Heart left ventricle (tissue), 16 donors: ENCODE data around the gene NMRK2. TPM values are rescaled to one million over a fixed set of nuclear protein-coding genes. Genes with fewer than 3 reads are reported as not detected.

Source experiments
- ATAC-seq, 4 donors: fragments of 200-7000 bp; cut with Tn5 transposase; one replicate each; pipeline ENCODE4 v1.9.1; 2020 to 2022; ENCODE audit warnings: moderate library complexity in 4 of 4, mild to moderate bottlenecking in 3 of 4, moderate number of reproducible peaks in 1 of 4
- DNase-seq, 5 donors: peaks; one replicate each; pipeline ENCODE4 v3.0.0-alpha.2; 2020
- H3K27ac ChIP-seq, 12 donors: fragments of 200-600 bp; sonication (generic) in 4 of 12; one replicate each; pipeline versions ENCODE4 v1.5.0 to v1.8.0; 2016 to 2022; ENCODE audit warnings: mild to moderate bottlenecking in 2 of 12
- H3K27me3 ChIP-seq, 9 donors: fragments of 200-600 bp; sonication (generic) in 2 of 9; one replicate each; pipeline versions ENCODE4 v1.5.1 to v1.8.0; 2016 to 2022; ENCODE audit warnings: mild to moderate bottlenecking in 3 of 9
- H3K36me3 ChIP-seq, 9 donors: fragments of 200-600 bp; sonication (generic) in 2 of 9; one replicate each; pipeline versions ENCODE4 v1.5.0 to v1.8.0; 2018 to 2022; ENCODE audit warnings: mild to moderate bottlenecking in 2 of 9
- H3K4me1 ChIP-seq, 12 donors: fragments of 200-600 bp; sonication (generic) in 4 of 12; one replicate each; pipeline versions ENCODE4 v1.5.0 to v1.8.0; 2016 to 2022; ENCODE audit warnings: mild to moderate bottlenecking in 3 of 12
- H3K4me3 ChIP-seq, 12 donors: fragments of 200-600 bp; sonication (generic) in 4 of 12; one replicate each; pipeline versions ENCODE4 v1.5.0 to v1.8.0; 2017 to 2022; ENCODE audit warnings: mild to moderate bottlenecking in 9 of 12, moderate library complexity in 4 of 12
- H3K9me3 ChIP-seq, 12 donors: fragments of 200-600 bp; sonication (generic) in 4 of 12; one replicate each; pipeline versions ENCODE4 v1.5.0 to v1.8.0; 2016 to 2022; ENCODE audit warnings: mild to moderate bottlenecking in 1 of 12
- POLR2A ChIP-seq, 2 donors: fragments of 450-650 bp; IDR thresholded peaks; one replicate each; pipeline ENCODE4 v1.6.1; 2017; ENCODE audit warnings: antibody characterized with exemption in 2 of 2, mild to moderate bottlenecking in 2 of 2, moderate library complexity in 2 of 2
- WGBS, 4 donors: extraction: QIAGEN DNeasy Blood & Tissue Kit in 2 of 4; methylation state at CpG; one replicate each; pipeline versions ENCODE4 v1.1.5 to v1.1.7; 2013 to 2018; 5-methylcytosine and 5-hydroxymethylcytosine counted together
- intact Hi-C, 10 donors: fragments of 100-400 bp; cut with DNase I; formaldehyde crosslinking; loops; one replicate each; pipeline versions ENCODE4 v1.11.1 to v1.14.2; 2022
- polyA plus RNA-seq, 2 donors: library from polyadenylated mRNA; stranded (reverse); fragments of 200-250 nt; gene quantifications; one replicate each; pipeline ENCODE4 v1.2.3, GENCODE V29; 2013
- total RNA-seq, 9 donors: library from RNA; depleted of rRNA in 2 of 9; stranded (reverse); fragments of >200 nt in 2 of 9; fragmentation: NEBNext Ultra II Directional in 3 of 9; extraction: Animal tissue kit (Norgen Biotek cat#: 25700) in 3 of 9; gene quantifications; one replicate each; pipeline versions ENCODE4 v1.1.0 to v1.2.4, GENCODE V29; 2016 to 2023
- TF ChIP-seq, protein P1 (sequence below), 12 donors: fragments of 200-600 bp; sonication (generic) in 4 of 12; IDR thresholded peaks; one replicate each; pipeline versions ENCODE4 v1.5.0 to v1.8.0; 2018 to 2022; ENCODE audit warnings: antibody characterized with exemption in 12 of 12, mild to moderate bottlenecking in 5 of 12
- donor health status: ischemic (EF 13 %, LVEDD 7.1; RV severe dilation, severe dysfunction).
- donor health status: healthy with polysubstance abuse.
- donor health status: DM: no; HTN: yes; CAD: no.
- donor health status: DM: no; HTN: no; CAD: no.
- donor health status: ischemic (EF 25% LVEDD 6.9; RV normal size, moderate dysfunction).
- donor health status: ischemic (EF 25% LVEDD 5.7; RV mildly dilated, moderate dysfunction).
- donor health status: healthy.
- donor health status: DM: yes; HTN: yes; CAD: no.
- donor health status: ischemic (EF 35%, LVEDD 5.7; RV mildly dilated, moderate dysfunction).
- donor health status: nonischemic (EF 11% LVEDD 7.7; RV severe dilation, severe dysfunction).
- donor health status: DM: yes; HTN: yes; CAD: no.
- donor health status: PGD.
- donor health status: ischemic (EF 29% LVEDD 5.4; RV normal size, mild dysfunction).
- donor health status: nonischemic (EF 23%, LVEDD 6.1; RV moderate dilation, normal function).

The NMRK2 gene
- total and polyA plus RNA-seq, 11 donors, result 347 to 2,001 (median 612) TPM

DNA sequence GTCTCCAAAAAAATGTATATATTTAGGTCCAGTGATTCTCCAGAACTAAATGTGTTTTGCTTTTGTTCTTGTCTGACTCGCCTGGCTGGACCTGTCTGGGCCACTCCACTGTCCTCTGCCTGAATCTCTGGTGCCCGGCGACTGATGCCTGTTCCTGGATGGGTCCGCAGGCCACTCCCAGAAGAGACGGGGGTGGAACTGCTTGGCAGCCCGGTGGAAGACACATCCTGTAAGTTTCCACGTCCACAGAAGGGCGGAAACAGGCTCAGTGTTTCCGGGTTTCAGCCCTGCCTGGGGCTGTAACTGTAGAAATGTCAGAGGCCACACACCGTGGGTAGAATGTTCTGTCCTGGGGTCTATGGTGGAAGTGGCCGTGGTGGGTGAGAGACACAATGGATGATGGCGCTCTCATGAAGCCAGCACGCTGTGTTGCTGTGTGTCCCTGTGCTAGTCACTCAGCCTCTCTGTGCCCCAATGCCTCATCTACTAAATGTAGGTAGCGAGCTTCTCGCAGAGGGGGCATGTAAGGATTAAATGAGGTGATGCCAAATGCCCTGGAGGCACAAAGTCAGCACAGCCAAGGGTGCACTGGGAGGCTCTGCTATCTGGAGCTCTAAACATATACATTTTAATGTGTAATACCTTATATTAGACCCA lies 30.4 kb upstream of the NMRK2 start:
- Histone ChIP-seq H3K27me3 (no peaks in the 10 kb centered on the region), H3K27ac (no peak overlapping the region), H3K36me3 (no peaks in the 10 kb centered on the region), H3K4me3 (no peak overlapping the region), H3K9me3 (peaks cover 0 to 11% (median 3%) of the 10 kb centered on the region in 12 donors), H3K4me1 (no peaks in the 10 kb centered on the region)
- intact Hi-C loops, result no loop called here
- no peak for ATAC-seq
- DNase-seq, result no peak
- no peak for TF ChIP-seq POLR2A (IDR thresholded peaks at IDR 0.05)
- TF ChIP-seq, protein P1, sequence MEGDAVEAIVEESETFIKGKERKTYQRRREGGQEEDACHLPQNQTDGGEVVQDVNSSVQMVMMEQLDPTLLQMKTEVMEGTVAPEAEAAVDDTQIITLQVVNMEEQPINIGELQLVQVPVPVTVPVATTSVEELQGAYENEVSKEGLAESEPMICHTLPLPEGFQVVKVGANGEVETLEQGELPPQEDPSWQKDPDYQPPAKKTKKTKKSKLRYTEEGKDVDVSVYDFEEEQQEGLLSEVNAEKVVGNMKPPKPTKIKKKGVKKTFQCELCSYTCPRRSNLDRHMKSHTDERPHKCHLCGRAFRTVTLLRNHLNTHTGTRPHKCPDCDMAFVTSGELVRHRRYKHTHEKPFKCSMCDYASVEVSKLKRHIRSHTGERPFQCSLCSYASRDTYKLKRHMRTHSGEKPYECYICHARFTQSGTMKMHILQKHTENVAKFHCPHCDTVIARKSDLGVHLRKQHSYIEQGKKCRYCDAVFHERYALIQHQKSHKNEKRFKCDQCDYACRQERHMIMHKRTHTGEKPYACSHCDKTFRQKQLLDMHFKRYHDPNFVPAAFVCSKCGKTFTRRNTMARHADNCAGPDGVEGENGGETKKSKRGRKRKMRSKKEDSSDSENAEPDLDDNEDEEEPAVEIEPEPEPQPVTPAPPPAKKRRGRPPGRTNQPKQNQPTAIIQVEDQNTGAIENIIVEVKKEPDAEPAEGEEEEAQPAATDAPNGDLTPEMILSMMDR (IDR thresholded peaks at IDR 0.05), result no peak
- 70 to 73% (median 71%) methylated on average over 12 to 15 of the region's 15 CpGs for WGBS, 4 donors

DNA sequence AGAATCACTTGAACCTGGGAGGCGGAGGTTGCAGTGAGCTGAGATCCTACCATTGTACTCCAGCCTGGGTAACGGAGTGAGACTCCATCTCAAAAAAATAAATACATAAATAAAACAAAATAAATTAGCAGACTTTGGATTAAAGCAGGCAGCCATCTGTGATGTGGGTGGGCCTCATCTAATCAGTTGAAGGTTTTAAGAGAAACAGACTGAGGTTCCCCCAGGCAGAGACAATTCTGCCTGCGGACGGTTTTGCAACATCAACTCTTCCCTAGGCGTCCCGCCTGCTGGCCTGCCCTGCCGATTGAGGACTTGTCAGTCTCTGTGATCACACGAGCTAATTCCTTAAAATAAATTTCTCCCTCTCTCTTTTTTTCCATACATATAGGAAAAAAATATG lies 28.6 kb upstream of the NMRK2 start:
- TF ChIP-seq POLR2A (IDR thresholded peaks at IDR 0.05), result no peak
- TF ChIP-seq, protein P1 (IDR thresholded peaks at IDR 0.05), result no peak
- no peak for DNase-seq
- intact Hi-C loops, result no loop called here
- no peak overlapping the region for H3K27ac ChIP-seq
- H3K4me1 ChIP-seq, result no peaks in the 10 kb centered on the region
- no peaks in the 10 kb centered on the region for H3K9me3 ChIP-seq
- no peak overlapping the region for H3K4me3 ChIP-seq
- ATAC-seq, result no peak
- H3K27me3 ChIP-seq, result no peaks in the 10 kb centered on the region
- no peaks in the 10 kb centered on the region for H3K36me3 ChIP-seq
- 89 to 95% (median 92%) methylated on average over 8 of the region's 8 CpGs for WGBS, 4 donors

DNA sequence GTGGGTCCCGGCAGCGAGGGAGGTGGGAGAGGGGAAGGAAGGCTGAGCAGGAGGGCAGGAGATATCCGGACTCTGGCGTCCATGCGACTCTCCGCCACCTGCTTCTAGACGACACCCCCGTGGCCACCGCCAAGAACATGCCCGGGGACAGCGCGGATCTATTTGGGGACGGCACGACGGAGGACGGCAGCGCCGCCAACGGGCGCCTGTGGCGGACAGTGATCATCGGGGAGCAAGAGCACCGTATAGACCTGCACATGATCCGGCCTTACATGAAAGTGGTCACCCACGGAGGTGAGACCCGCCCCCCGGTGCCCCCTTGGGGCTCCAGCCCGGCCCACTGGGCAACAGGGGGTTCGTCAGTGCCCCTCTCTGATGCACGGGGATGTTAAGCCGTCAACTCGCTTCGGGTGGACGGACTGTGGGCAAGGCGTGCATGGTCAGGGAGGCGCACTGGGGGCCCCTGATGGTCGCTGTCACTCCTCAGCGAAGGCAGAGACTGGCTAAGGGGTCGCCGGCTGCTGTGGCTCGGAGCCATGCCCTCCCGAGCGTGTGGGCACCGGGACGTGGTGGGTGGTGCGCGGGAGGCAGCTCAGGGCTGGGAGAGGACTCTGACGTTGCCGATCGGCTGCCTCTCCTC lies 25.1 kb upstream of the NMRK2 start:
- ATAC-seq (no peak), DNase-seq (no peak)
- WGBS, 4 donors, result 86 to 90% (median 87%) methylated on average over 30 to 50 of the region's 50 CpGs
- Histone ChIP-seq H3K4me1 (no peaks in the 10 kb centered on the region), H3K27ac (no peak overlapping the region), H3K36me3 (no peaks in the 10 kb centered on the region), H3K9me3 (peaks cover 0 to 12% (median 8%) of the 10 kb centered on the region in 12 donors), H3K4me3 (no peak overlapping the region), H3K27me3 (no peaks in the 10 kb centered on the region)
- intact Hi-C loops, result no loop called here
- no peak for TF ChIP-seq POLR2A (IDR thresholded peaks at IDR 0.05)
- TF ChIP-seq, protein P1 (IDR thresholded peaks at IDR 0.05), result no peak

DNA sequence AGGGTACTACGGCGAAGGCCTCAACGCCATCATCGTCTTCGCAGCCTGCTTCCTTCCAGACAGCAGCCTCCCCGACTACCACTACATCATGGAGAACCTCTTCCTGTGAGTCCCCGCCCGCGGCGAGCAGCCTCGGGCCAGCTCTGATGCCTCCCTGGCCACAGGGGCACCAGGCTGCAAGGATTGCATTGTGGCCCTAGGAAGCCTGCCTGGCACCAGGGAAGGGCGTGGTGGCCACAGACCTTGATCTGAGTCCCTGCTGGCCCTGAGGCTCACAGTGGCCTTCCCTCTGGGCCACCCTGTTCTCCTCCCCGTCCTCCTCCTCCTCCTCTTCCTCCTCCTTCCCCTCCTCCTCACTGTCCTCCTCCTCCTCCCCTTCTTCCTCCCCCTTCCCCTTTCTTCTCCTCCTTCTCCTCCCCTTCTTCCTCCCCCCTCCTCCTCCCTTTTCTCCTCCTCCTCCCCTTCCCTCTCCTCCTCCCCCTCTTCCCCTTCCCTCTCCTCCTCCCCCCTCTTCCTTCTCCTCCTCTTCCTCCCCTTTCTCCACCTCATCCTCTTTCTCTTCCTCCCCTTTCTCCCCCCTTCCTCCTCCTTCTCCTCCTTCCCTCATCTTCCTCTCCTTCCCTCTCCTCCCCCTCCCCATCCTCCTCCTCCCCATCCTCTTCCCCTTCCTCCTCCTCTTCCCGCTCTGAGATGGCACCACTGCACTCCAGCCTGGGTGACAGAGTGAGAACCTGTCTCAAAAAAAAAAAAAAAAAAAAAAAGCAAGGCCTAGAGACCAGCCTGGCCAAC lies 24.4 kb upstream of the NMRK2 start:
- Histone ChIP-seq H3K27me3 (no peaks in the 10 kb centered on the region), H3K4me3 (no peak overlapping the region), H3K36me3 (no peaks in the 10 kb centered on the region), H3K9me3 (peaks cover 0 to 12% (median 8%) of the 10 kb centered on the region in 12 donors), H3K27ac (no peak overlapping the region), H3K4me1 (no peaks in the 10 kb centered on the region)
- ATAC-seq, result no peak
- 50 to 75% (median 72%) methylated on average over 8 to 14 of the region's 14 CpGs for WGBS, 4 donors
- DNase-seq, result no peak
- intact Hi-C loops, result no loop called here
- TF ChIP-seq, protein P1 (IDR thresholded peaks at IDR 0.05), result no peak
- no peak for TF ChIP-seq POLR2A (IDR thresholded peaks at IDR 0.05)
